HepG2 (cell line): ENCODE measurements around the gene LGR6. TPM values are rescaled to one million over a fixed set of nuclear protein-coding genes. Genes with fewer than 3 reads are reported as not detected.

Source experiments
- ATAC-seq: fragments of 200-7000 bp; cut with Tn5 transposase; 3 replicates; pipeline ENCODE4 v1.9.1; 2020; ENCODE audit warnings: mild to moderate bottlenecking, moderate library complexity
- BruUV-seq: library from RNA; stranded (reverse); fragments of 400-500 nt; replicated peaks from 2 replicates; lab custom pipeline; 2021; lab: Mats Ljungman, UMichigan
- CTCF ChIA-PET: fragments of 300-600 bp; formaldehyde crosslinking; extraction: SDS; loops from one replicate; lab custom pipeline; 2021; ENCODE audit warnings: low total read pairs, inconsistent platforms, low intra/inter-chr PET ratio; lab: Yijun Ruan, JAX
- POLR2A ChIA-PET: fragments of 350-600 bp; sonication (Branson Sonifier 250); formaldehyde crosslinking; loops from one replicate; lab custom pipeline; 2020; ENCODE audit warnings: antibody characterized with exemption, inconsistent platforms; lab: Yijun Ruan, JAX
- DNase-seq: peaks from one replicate; pipeline ENCODE4 v3.0.0-alpha.2; 2015; ENCODE audit warnings: low spot score
- FAIRE-seq: peaks from 3 replicates; lab custom pipeline; 2011; peaks lifted over from hg19 to GRCh38; lab: Jason Lieb, UNC
- H2AFZ ChIP-seq: one replicate; pipeline ENCODE4 v1.6.1; 2011; ENCODE audit warnings: low read length, inconsistent platforms
- H3K27ac ChIP-seq: fragments of 300-600 bp; 3 replicates; pipeline ENCODE4 v1.8.0; 2011; ENCODE audit warnings: mixed run types, mild to moderate bottlenecking, mixed read lengths, low read length, inconsistent platforms; ENCODE audit not compliant: insufficient read depth; ENCODE audit errors: extremely low read length
- H3K27me3 ChIP-seq, 2 experiments: fragments of 200-600 bp in 1 of 2; 2 replicates in 1 of 2; 3 replicates in 1 of 2; pipeline versions ENCODE4 v1.6.0 to v1.8.0; 2011; ENCODE audit warnings: low read length in 2 of 2, mild to moderate bottlenecking in 2 of 2, moderate library complexity in 2 of 2, inconsistent platforms in 1 of 2; ENCODE audit not compliant: insufficient read depth in 2 of 2, control insufficient read depth in 1 of 2
- H3K36me3 ChIP-seq, 2 experiments: fragments of 200-600 bp in 1 of 2; replicated peaks in 1 of 2; 2 replicates in 1 of 2; 3 replicates in 1 of 2; pipeline versions ENCODE4 v1.5.1 to v1.8.0; 2011; ENCODE audit warnings: low read length in 2 of 2, inconsistent platforms in 1 of 2; ENCODE audit not compliant: insufficient read depth in 2 of 2, control insufficient read depth in 1 of 2
- H3K4me1 ChIP-seq: 2 replicates; pipeline ENCODE4 v1.5.1; 2012; ENCODE audit warnings: low read length, inconsistent platforms; ENCODE audit not compliant: insufficient read depth
- H3K4me2 ChIP-seq: 2 replicates; pipeline ENCODE4 v1.6.0; 2011; ENCODE audit warnings: low read depth, low read length, inconsistent platforms
- H3K4me3 ChIP-seq, 3 experiments: fragments of 200-600 bp in 1 of 3; sonication (generic), shearing (Covaris generic) in 1 of 3; replicated peaks in 1 of 3; 2 replicates each; pipeline ENCODE4 v1.5.1; 2011 to 2016; ENCODE audit warnings: low read length in 3 of 3, inconsistent platforms in 2 of 3, low read depth in 2 of 3, mild to moderate bottlenecking in 2 of 3, control low read depth in 1 of 3, mixed read lengths in 1 of 3; ENCODE audit not compliant: insufficient read depth in 1 of 3
- H3K79me2 ChIP-seq: one replicate; pipeline ENCODE4 v1.6.1; 2011; ENCODE audit warnings: low read length, inconsistent platforms; ENCODE audit not compliant: insufficient read depth
- H3K9ac ChIP-seq: 2 replicates; pipeline ENCODE4 v1.6.0; 2011; ENCODE audit warnings: mild to moderate bottlenecking, low read depth, low read length, inconsistent platforms; ENCODE audit not compliant: insufficient read depth
- H3K9me3 ChIP-seq: 2 replicates; pipeline ENCODE4 v1.5.1; 2012; ENCODE audit warnings: mild to moderate bottlenecking, low read length
- H4K20me1 ChIP-seq: 2 replicates; pipeline ENCODE4 v1.6.0; 2011; ENCODE audit warnings: inconsistent platforms, mild to moderate bottlenecking, low read length, moderate library complexity; ENCODE audit not compliant: insufficient read depth
- BHLHE40 ChIP-seq: IDR thresholded peaks from 2 replicates; pipeline ENCODE4 v1.6.1; 2011; ENCODE audit warnings: low read length, improper control_type of control experiment
- HMGXB3 ChIP-seq: sonication (generic); formaldehyde crosslinking; IDR thresholded peaks from 2 replicates; pipeline ENCODE4 v1.4.0; 2020; ENCODE audit warnings: missing genetic modification reagents, borderline replicate concordance
- MNT ChIP-seq: fragments of 450-650 bp; IDR thresholded peaks from 2 replicates; pipeline ENCODE4 v1.6.1; 2016
- TARDBP ChIP-seq: sonication (generic); formaldehyde crosslinking; IDR thresholded peaks from 2 replicates; pipeline ENCODE4 v1.8.0; 2022; ENCODE audit warnings: mild to moderate bottlenecking, missing genetic modification reagents
- ZFP91 ChIP-seq: sonication (generic); formaldehyde crosslinking; IDR thresholded peaks from 2 replicates; pipeline ENCODE4 v1.9.0; 2022; ENCODE audit warnings: missing genetic modification reagents, mild to moderate bottlenecking, borderline replicate concordance
- ZNF724P ChIP-seq: sonication (generic); formaldehyde crosslinking; IDR thresholded peaks from 2 replicates; pipeline ENCODE4 v1.8.0; 2022; ENCODE audit warnings: missing genetic modification reagents, borderline replicate concordance
- ZNF784 ChIP-seq: sonication (generic); formaldehyde crosslinking; IDR thresholded peaks from 2 replicates; pipeline ENCODE4 v1.5.1; 2020; ENCODE audit warnings: missing genetic modification reagents, mild to moderate bottlenecking, borderline replicate concordance
- WGBS: methylation state at CpG from one replicate; pipeline ENCODE4 v1.1.6; 2017; ENCODE audit warnings: low lambda C conversion rate; 5-methylcytosine and 5-hydroxymethylcytosine counted together
- in situ Hi-C: cut with HindIII; loops from 2 replicates; pipeline ENCODE4 v1.10.0; 2017; ENCODE audit warnings: low pct_unique_long_range_greater_than_20kb; ENCODE audit not compliant: extremely low pct_ligation_motif_present
- intact Hi-C: fragments of 100-400 bp; cut with micrococcal nuclease; formaldehyde crosslinking; loops from one replicate; pipeline ENCODE4 v1.10.0; 2022; ENCODE audit not compliant: unreplicated experiment
- polyA plus RNA-seq, 8 experiments: library from polyadenylated mRNA; depleted of rRNA in 3 of 8; stranded (reverse) in 7 of 8; unstranded in 1 of 8; fragments of >200 nt; fragmentation: Illumina TruSeq in 4 of 8; extraction: Trizol in 4 of 8; gene quantifications; 2 replicates each; pipeline versions ENCODE4 v1.2.1 to v1.2.3, GENCODE V29; 2011 to 2016; ENCODE audit warnings: low read depth in 4 of 8, missing spikeins in 1 of 8, mixed read lengths in 1 of 8; ENCODE audit not compliant: insufficient read depth in 1 of 8
- total RNA-seq, 5 experiments: library from RNA; depleted of rRNA; stranded (reverse); fragments of >200 nt; fragmentation: Illumina TruSeq; extraction: Trizol; gene quantifications; 2 replicates each; pipeline ENCODE4 v1.2.3, GENCODE V29; 2016; ENCODE audit warnings: low read depth in 1 of 5

LGR6 gene
- total and polyA plus RNA-seq, 2 of the 13 experiments (the other 11 are each of a cell fraction or from before 2014, with no cell fraction given) = 0.07 TPM; not detected in 1

GRCh38 chr1:202283379-202283844, 89.8 kb downstream of the LGR6 start:
- no peak overlapping the region for H3K9ac ChIP-seq
- no peaks in the 10 kb centered on the region for H3K9me3 ChIP-seq
- FAIRE-seq (no peak), DNase-seq (no peak), ATAC-seq (no peak)
- BruUV-seq = no TSS peak
- H4K20me1 ChIP-seq = no peaks in the 10 kb centered on the region
- 21% methylated on average over 5 of the region's 10 CpGs for WGBS
- no peak overlapping the region for H3K27ac ChIP-seq
- no peak overlapping the region for H3K4me3 ChIP-seq
- intact Hi-C loops = no loop called here
- POLR2A ChIA-PET = no interaction called here
- no peaks in the 10 kb centered on the region for H3K79me2 ChIP-seq
- H3K4me1 ChIP-seq = peaks cover 14% of the 10 kb centered on the region
- in situ Hi-C loops = no loop called here
- CTCF ChIA-PET = no interaction called here
- TF ChIP-seq ZNF784 (CRISPR knock-in tag) (no peak), ZNF724P (CRISPR knock-in tag) (no peak), ZFP91 (CRISPR knock-in tag) (no peak), HMGXB3 (no peak), MNT (peak; percentile 95), TARDBP (no peak), BHLHE40 (peak; percentile 58; the same call in 1 of the 2 replicates)
- no peak overlapping the region for H2AFZ ChIP-seq
- H3K36me3 ChIP-seq = no peaks in the 10 kb centered on the region
- H3K4me2 ChIP-seq = no peak overlapping the region
- H3K27me3 ChIP-seq = peaks cover 4 to 12% of the 10 kb centered on the region in 2 experiments; a peak in 2 of 5 replicates
